ELF-1 (cell line): ENCODE results near the gene COPB2.

Experiments used
- DNase-seq: peaks from one replicate; pipeline ENCODE4 v3.0.0-alpha.2; 2016; ENCODE audit warnings: low read depth, low spot score

Gene COPB2

GRCh38 chr3:139327861-139328260, 61.6 kb downstream of the COPB2 start:
- no peak for DNase-seq

GRCh38 chr3:139327231-139327630, 62.2 kb downstream of the COPB2 start:
- no peak for DNase-seq

GRCh38 chr3:139326707-139327106, 62.7 kb downstream of the COPB2 start:
- DNase-seq = no peak

GRCh38 chr3:139326131-139326530, 63.3 kb downstream of the COPB2 start:
- DNase-seq = no peak

- no peak for DNase-seq
Observed at GRCh38 chr3:139325551-139325950, 63.9 kb downstream of the COPB2 start.

- no peak for DNase-seq
Observed at GRCh38 chr3:139324456-139324855, 65.0 kb downstream of the COPB2 start.

GRCh38 chr3:139323146-139323545, 66.3 kb downstream of the COPB2 start:
- DNase-seq = no peak

- no peak for DNase-seq
Observed at GRCh38 chr3:139322346-139322745, 67.1 kb downstream of the COPB2 start.

- DNase-seq = no peak
Observed at GRCh38 chr3:139320551-139321309, 68.7 kb downstream of the COPB2 start.

- peak; percentile 53 for DNase-seq
Observed at GRCh38 chr3:139319428-139320402, 69.7 kb downstream of the COPB2 start.

- no peak for DNase-seq
Observed at GRCh38 chr3:139318826-139319225, 70.6 kb downstream of the COPB2 start.

GRCh38 chr3:139318431-139318816, 71.0 kb downstream of the COPB2 start:
- DNase-seq = no peak

- no peak for DNase-seq
Observed at GRCh38 chr3:139317660-139318430, 71.6 kb downstream of the COPB2 start.

GRCh38 chr3:139317215-139317614, 72.2 kb downstream of the COPB2 start:
- DNase-seq = no peak

- no peak for DNase-seq
Observed at GRCh38 chr3:139313921-139314320, 75.5 kb downstream of the COPB2 start.

- DNase-seq = peak; percentile 32
Observed at GRCh38 chr3:139312959-139313358, 76.5 kb downstream of the COPB2 start.

- no peak for DNase-seq
Observed at GRCh38 chr3:139312416-139312815, 77.0 kb downstream of the COPB2 start.

GRCh38 chr3:139311557-139311956, 77.9 kb downstream of the COPB2 start:
- DNase-seq = no peak

- DNase-seq = no peak
Observed at GRCh38 chr3:139310474-139310933, 78.9 kb downstream of the COPB2 start.

GRCh38 chr3:139309880-139310279, 79.6 kb downstream of the COPB2 start:
- peak; percentile 11 for DNase-seq

- DNase-seq = peak; percentile 15
Observed at GRCh38 chr3:139309061-139309591, 80.3 kb downstream of the COPB2 start.
